Left lung (tissue), 10 donors: ENCODE results near the gene ATL2. TPM values are rescaled to one million over a fixed set of nuclear protein-coding genes. Genes with fewer than 3 reads are reported as not detected.
"Not testable (repeated sequence)": the region's sequence is repeated elsewhere in the genome, so short reads cannot be mapped to it uniquely, and the experiment has no call there.

ENCODE experiments used
- ATAC-seq: fragments of 200-7000 bp; cut with Tn5 transposase; one replicate; pipeline ENCODE4 v1.9.1; 2020; ENCODE audit warnings: moderate library complexity
- DNase-seq, 4 donors: peaks; one replicate each; pipeline ENCODE4 v3.0.0-alpha.2; 2013 to 2020
- H3K27ac ChIP-seq, 2 donors: fragments of 200-600 bp; sonication (generic) in 1 of 2; one replicate each; pipeline versions ENCODE4 v1.5.0 to v1.8.0; 2020 to 2021
- H3K27me3 ChIP-seq, 2 donors: fragments of 200-600 bp; sonication (generic) in 1 of 2; one replicate each; pipeline versions ENCODE4 v1.5.0 to v1.8.0; 2020 to 2021
- H3K36me3 ChIP-seq, 2 donors: fragments of 200-600 bp; sonication (generic) in 1 of 2; one replicate each; pipeline versions ENCODE4 v1.5.0 to v1.8.0; 2020 to 2021
- H3K4me1 ChIP-seq, 2 donors: fragments of 200-600 bp; one replicate each; pipeline ENCODE4 v1.8.0; 2021
- H3K4me3 ChIP-seq, 2 donors: fragments of 200-600 bp; sonication (generic) in 1 of 2; one replicate each; pipeline versions ENCODE4 v1.5.0 to v1.8.0; 2020 to 2021; ENCODE audit warnings: mild to moderate bottlenecking in 1 of 2
- H3K9me3 ChIP-seq, 2 donors: fragments of 200-600 bp; sonication (generic) in 1 of 2; one replicate each; pipeline versions ENCODE4 v1.5.0 to v1.8.0; 2020 to 2021
- CTCF ChIP-seq, 2 donors: fragments of 200-600 bp; sonication (generic) in 1 of 2; IDR thresholded peaks; one replicate each; pipeline versions ENCODE4 v1.5.0 to v1.8.0; 2021; ENCODE audit warnings: antibody characterized with exemption in 2 of 2
- intact Hi-C, 2 donors: fragments of 100-400 bp; cut with DNase I; formaldehyde crosslinking; loops; one replicate each; pipeline versions ENCODE4 v1.11.2 to v1.14.2; 2022
- polyA plus RNA-seq, 6 donors: library from polyadenylated mRNA; unstranded; fragments of 120-200 nt; gene quantifications; one replicate each; pipeline ENCODE4 v1.2.1, GENCODE V29; 2013; ENCODE audit not compliant: insufficient read length in 6 of 6
- total RNA-seq, 2 donors: library from RNA; stranded (reverse); fragmentation: NEBNext Ultra II Directional; extraction: Animal tissue kit (Norgen Biotek cat#: 25700); gene quantifications; one replicate each; pipeline ENCODE4 v1.2.1, GENCODE V29; 2021
- donor health status: DM: no; HTN: yes; CAD: no.
- donor health status: DM: no; HTN: no; CAD: no.

Gene ATL2
- total and polyA plus RNA-seq, 8 donors: 42.2 to 77.0 (median 69.2) TPM

- no peak for TF ChIP-seq CTCF (IDR thresholded peaks at IDR 0.05)
Observed at GRCh38 chr2:38330754-38331153, 46.3 kb downstream of the ATL2 start.

GRCh38 chr2:38327580-38327979 lies 49.5 kb downstream of the ATL2 start:
- no peak for ATAC-seq
- intact Hi-C loops: no loop called here
- H3K36me3 ChIP-seq: peaks cover 0 to 10% of the 10 kb centered on the region in 2 donors
- TF ChIP-seq CTCF (IDR thresholded peaks at IDR 0.05): no peak
- peaks cover 0 to 12% of the 10 kb centered on the region in 2 donors for H3K4me1 ChIP-seq
- DNase-seq: no peak
- H3K9me3 ChIP-seq: peaks cover 0 to 12% of the 10 kb centered on the region in 2 donors
- H3K27me3 ChIP-seq: no peaks in the 10 kb centered on the region
- no peak overlapping the region for H3K4me3 ChIP-seq
- no peak overlapping the region for H3K27ac ChIP-seq

More at GRCh38 chr2:38330754-38331153, 46.3 kb downstream of the ATL2 start:
- no peaks in the 10 kb centered on the region for H3K27me3 ChIP-seq
- no peak overlapping the region for H3K4me3 ChIP-seq
- H3K27ac ChIP-seq: no peak overlapping the region
- peaks cover 0 to 12% of the 10 kb centered on the region in 2 donors for H3K9me3 ChIP-seq
- intact Hi-C loops: no loop called here
- peaks cover 0 to 9% of the 10 kb centered on the region in 2 donors for H3K4me1 ChIP-seq
- ATAC-seq (no peak), DNase-seq (no peak)
- H3K36me3 ChIP-seq: peaks cover 0 to 25% of the 10 kb centered on the region in 2 donors

GRCh38 chr2:38323623-38324022 lies 53.5 kb downstream of the ATL2 start:
- TF ChIP-seq CTCF (IDR thresholded peaks at IDR 0.05): no peak
- no peaks in the 10 kb centered on the region for H3K9me3 ChIP-seq
- intact Hi-C loops: no loop called here
- no peak for ATAC-seq
- H3K36me3 ChIP-seq: no peaks in the 10 kb centered on the region
- no peak for DNase-seq
- H3K4me1 ChIP-seq: peaks cover 0 to 21% of the 10 kb centered on the region in 2 donors
- no peaks in the 10 kb centered on the region for H3K27me3 ChIP-seq
- H3K27ac ChIP-seq: no peak overlapping the region
- H3K4me3 ChIP-seq: no peak overlapping the region

GRCh38 chr2:38322224-38322914 lies 54.7 kb downstream of the ATL2 start:
- Histone ChIP-seq H3K27ac (no peak overlapping the region), H3K36me3 (peaks cover 0 to 11% of the 10 kb centered on the region in 2 donors), H3K4me1 (peaks cover 0 to 21% of the 10 kb centered on the region in 2 donors), H3K9me3 (no peaks in the 10 kb centered on the region), H3K4me3 (no peak overlapping the region), H3K27me3 (no peaks in the 10 kb centered on the region)
- ATAC-seq (peak; percentile 68), DNase-seq (no peak)
- no peak for TF ChIP-seq CTCF (IDR thresholded peaks at IDR 0.05)
- intact Hi-C loops: no loop called here

GRCh38 chr2:38319240-38319639 lies 57.8 kb downstream of the ATL2 start:
- Histone ChIP-seq H3K4me1 (peaks cover 0 to 12% of the 10 kb centered on the region in 2 donors), H3K36me3 (peaks cover 0 to 25% of the 10 kb centered on the region in 2 donors)
- H3K9me3 ChIP-seq, DNase-seq, H3K4me3 ChIP-seq, H3K27ac ChIP-seq, intact Hi-C loops, H3K27me3 ChIP-seq: not testable (repeated sequence)
- ATAC-seq: peak; percentile 24
